PC-9 (cell line): ENCODE measurements around the gene SPIN1. TPM values are rescaled to one million over a fixed set of nuclear protein-coding genes. Genes with fewer than 3 reads are reported as not detected.
A peak's percentile ranks its signal among the peaks of the same experiment; 100 is the strongest.

Experiments
- BruUV-seq: library from RNA; stranded (reverse); fragments of 400-500 nt; replicated peaks from 2 replicates; lab custom pipeline; 2021; lab: Mats Ljungman, UMichigan
- CTCF ChIA-PET: fragments of 300-600 bp; sonication (Branson Sonifier 250); formaldehyde crosslinking; loops from one replicate; lab custom pipeline; 2022; ENCODE audit warnings: antibody characterized with exemption; lab: Charles Lee
- POLR2A ChIA-PET: fragments of 300-600 bp; sonication (Branson Sonifier 250); formaldehyde crosslinking; loops from one replicate; lab custom pipeline; 2022; ENCODE audit warnings: antibody characterized with exemption; ENCODE audit not compliant: unreplicated experiment; lab: Charles Lee
- DNase-seq, 2 experiments: peaks; one replicate each; pipeline versions ENCODE4 v3.0.0 to v3.0.0-alpha.2; 2015 to 2022; ENCODE audit warnings: mixed read lengths in 1 of 2
- H2AFZ ChIP-seq: fragments of 200-600 bp; sonication (generic); 2 replicates; pipeline ENCODE4 v1.8.1; 2017; ENCODE audit warnings: antibody characterized with exemption
- H3F3A ChIP-seq: fragments of 200-600 bp; sonication (generic); 2 replicates; pipeline ENCODE4 v1.8.1; 2017; ENCODE audit warnings: antibody characterized with exemption, mild to moderate bottlenecking, low read depth; ENCODE audit not compliant: insufficient read depth
- H3K27ac ChIP-seq: fragments of 200-600 bp; sonication (generic); 2 replicates; pipeline ENCODE4 v1.6.1; 2016; ENCODE audit warnings: mixed run types
- H3K27me3 ChIP-seq: fragments of 200-600 bp; sonication (generic); 2 replicates; pipeline ENCODE4 v1.6.1; 2016; ENCODE audit warnings: low read depth, mixed run types; ENCODE audit not compliant: insufficient read depth
- H3K36me3 ChIP-seq: fragments of 200-600 bp; sonication (generic); 2 replicates; pipeline ENCODE4 v1.6.1; 2016; ENCODE audit warnings: low read depth, mixed run types
- H3K4me1 ChIP-seq: fragments of 200-600 bp; sonication (generic); replicated peaks from 2 replicates; pipeline ENCODE4 v1.6.1; 2016; ENCODE audit warnings: mixed run types; ENCODE audit not compliant: insufficient read depth
- H3K4me2 ChIP-seq: fragments of 200-600 bp; sonication (generic); 2 replicates; pipeline ENCODE4 v1.6.1; 2017; ENCODE audit warnings: mixed run types
- H3K4me3 ChIP-seq: fragments of 200-600 bp; sonication (generic); 2 replicates; pipeline ENCODE4 v1.6.1; 2016; ENCODE audit warnings: mixed run types
- H3K79me2 ChIP-seq: fragments of 200-600 bp; sonication (generic); 2 replicates; pipeline ENCODE4 v1.6.1; 2017; ENCODE audit warnings: low read depth, mixed run types
- H3K9me2 ChIP-seq: fragments of 200-600 bp; sonication (generic); 2 replicates; pipeline ENCODE4 v1.8.1; 2017; ENCODE audit warnings: mild to moderate bottlenecking; ENCODE audit not compliant: insufficient read depth
- H3K9me3 ChIP-seq: fragments of 200-600 bp; sonication (generic); 2 replicates; pipeline ENCODE4 v1.8.1; 2016; ENCODE audit warnings: low read depth; ENCODE audit not compliant: insufficient read depth
- H4K20me1 ChIP-seq: fragments of 200-600 bp; sonication (generic); 2 replicates; pipeline ENCODE4 v1.8.1; 2017; ENCODE audit not compliant: insufficient read depth
- CTCF ChIP-seq: fragments of 200-600 bp; sonication (generic); conservative IDR thresholded peaks from 2 replicates; pipeline ENCODE4 v1.6.1; 2017; ENCODE audit warnings: mixed run types, antibody characterized with exemption, mild to moderate bottlenecking, moderate library complexity
- EZH2 ChIP-seq: fragments of 200-600 bp; sonication (generic); IDR thresholded peaks from 2 replicates; pipeline ENCODE4 v1.8.0; 2017; ENCODE audit warnings: antibody characterized with exemption, low read depth
- intact Hi-C: fragments of 100-400 bp; cut with micrococcal nuclease; formaldehyde crosslinking; loops from one replicate; pipeline ENCODE4 v1.10.0; 2022; ENCODE audit not compliant: unreplicated experiment
- total RNA-seq: library from RNA; stranded (reverse); gene quantifications from 2 replicates; pipeline ENCODE4 v1.2.3, GENCODE V29; 2021

The SPIN1 gene
- total RNA-seq, 1 experiment from 2014 or later, result 102 TPM

- Histone ChIP-seq H3K36me3 (no peaks in the 10 kb centered on the region), H2AFZ (no peak overlapping the region), H3K4me2 (peak overlapping the region; percentile 4; the same call in 1 of the 2 replicates), H3K4me1 (peaks cover 24% of the 10 kb centered on the region), H3F3A (no peaks in the 10 kb centered on the region; the same call in 1 of the 2 replicates), H3K27ac (no peak overlapping the region), H3K79me2 (no peaks in the 10 kb centered on the region), H4K20me1 (no peaks in the 10 kb centered on the region), H3K9me3 (peaks cover 2% of the 10 kb centered on the region; the same call in 1 of the 2 replicates), H3K9me2 (no peaks in the 10 kb centered on the region), H3K4me3 (no peak overlapping the region), H3K27me3 (no peaks in the 10 kb centered on the region)
- CTCF ChIA-PET, result no interaction called here
- TF ChIP-seq EZH2 (no peak), CTCF (no peak)
- POLR2A ChIA-PET, result no interaction called here
- BruUV-seq, result no TSS peak
- intact Hi-C loops, result no loop called here
- no peak for DNase-seq
Observed at GRCh38 chr9:88372103-88372654, 16.1 kb upstream of the SPIN1 start.

- Histone ChIP-seq H3K9me2 (no peaks in the 10 kb centered on the region), H3K27me3 (no peaks in the 10 kb centered on the region), H3F3A (no peaks in the 10 kb centered on the region; the same call in 1 of the 2 replicates), H3K36me3 (no peaks in the 10 kb centered on the region), H3K27ac (no peak overlapping the region), H3K79me2 (no peaks in the 10 kb centered on the region), H3K9me3 (peaks cover 6% of the 10 kb centered on the region; the same call in 1 of the 2 replicates), H3K4me1 (peaks cover 24% of the 10 kb centered on the region), H3K4me2 (0 out of 2 replicates have a peak overlapping the region, but pooled peaks have one; percentile 4), H2AFZ (no peak overlapping the region), H4K20me1 (no peaks in the 10 kb centered on the region), H3K4me3 (no peak overlapping the region)
- ChIA-PET POLR2A (no interaction called here), CTCF (no interaction called here)
- no peak for TF ChIP-seq CTCF
- TF ChIP-seq EZH2, result no peak
- no peak for DNase-seq
- intact Hi-C loops, result no loop called here
- no TSS peak for BruUV-seq
Observed at GRCh38 chr9:88373045-88373444, 15.2 kb upstream of the SPIN1 start.

GRCh38 chr9:88378317-88378716 is 9.9 kb upstream of the SPIN1 start:
- Histone ChIP-seq H3K9me2 (no peaks in the 10 kb centered on the region), H3K27me3 (no peaks in the 10 kb centered on the region), H3K27ac (no peak overlapping the region), H4K20me1 (no peaks in the 10 kb centered on the region), H2AFZ (no peak overlapping the region), H3K36me3 (no peaks in the 10 kb centered on the region), H3K4me1 (no peaks in the 10 kb centered on the region), H3K4me2 (no peak overlapping the region), H3K79me2 (no peaks in the 10 kb centered on the region), H3K4me3 (no peak overlapping the region), H3K9me3 (peaks cover 14% of the 10 kb centered on the region), H3F3A (peaks cover 4% of the 10 kb centered on the region; the same call in 1 of the 2 replicates)
- intact Hi-C loops, result no loop called here
- TF ChIP-seq CTCF, result no peak
- TF ChIP-seq EZH2, result no peak
- no peak for DNase-seq
- no TSS peak for BruUV-seq
- ChIA-PET CTCF (no interaction called here), POLR2A (no interaction called here)
